SK-N-SH (cell line): ENCODE measurements around the gene PDS5B. TPM values are rescaled to one million over a fixed set of nuclear protein-coding genes. Genes with fewer than 3 reads are reported as not detected.

Experiments
- CTCF ChIA-PET: fragments of 300-600, 350-600 bp; formaldehyde crosslinking; extraction: SDS; loops from one replicate; lab custom pipeline; 2021; lab: Yijun Ruan, JAX
- POLR2A ChIA-PET: fragments of 350-600 bp; sonication (Branson Sonifier 250); formaldehyde crosslinking; extraction: SDS; loops from one replicate; lab custom pipeline; 2020; ENCODE audit warnings: antibody characterized with exemption, inconsistent platforms; lab: Yijun Ruan, JAX
- DNase-seq: peaks from one replicate; pipeline ENCODE4 v3.0.0; 2012
- H2AFZ ChIP-seq: fragments of 200-600 bp; sonication (generic); 2 replicates; pipeline ENCODE4 v1.8.1; 2016; ENCODE audit warnings: antibody characterized with exemption, mild to moderate bottlenecking, low read depth
- H3F3A ChIP-seq: fragments of 200-600 bp; sonication (generic); replicated peaks from 2 replicates; pipeline ENCODE3; 2016; ENCODE audit warnings: antibody characterized with exemption, mild to moderate bottlenecking; ENCODE audit not compliant: insufficient read depth
- H3K27ac ChIP-seq, 2 experiments: fragments of 200-500 bp in 1 of 2; fragments of 200-600 bp in 1 of 2; sonication (Bioruptor generic) in 1 of 2; sonication (generic), shearing (Covaris generic) in 1 of 2; 2 replicates each; pipeline versions ENCODE4 v1.5.1 to v1.6.1; 2014 to 2016; ENCODE audit warnings: low read depth in 2 of 2, inconsistent platforms in 1 of 2, low read length in 1 of 2, mild to moderate bottlenecking in 1 of 2, mixed read lengths in 1 of 2
- H3K27me3 ChIP-seq: fragments of 200-600 bp; sonication (generic), shearing (Covaris generic); 2 replicates; pipeline ENCODE4 v1.6.1; 2016; ENCODE audit warnings: mixed run types; ENCODE audit not compliant: insufficient read depth
- H3K36me3 ChIP-seq, 2 experiments: fragments of 200-500 bp in 1 of 2; fragments of 200-600 bp in 1 of 2; sonication (Bioruptor generic) in 1 of 2; sonication (generic) in 1 of 2; replicated peaks in 1 of 2; 2 replicates each; pipeline versions ENCODE3 to v1.5.1; 2014 to 2016; ENCODE audit warnings: low read length in 1 of 2, mild to moderate bottlenecking in 1 of 2; ENCODE audit not compliant: insufficient read depth in 2 of 2, control insufficient read depth in 1 of 2
- H3K4me1 ChIP-seq, 2 experiments: fragments of 200-500 bp in 1 of 2; fragments of 200-600 bp in 1 of 2; sonication (Bioruptor generic) in 1 of 2; sonication (generic), shearing (Covaris generic) in 1 of 2; 2 replicates each; pipeline versions ENCODE4 v1.5.1 to v1.6.1; 2014 to 2016; ENCODE audit warnings: low read depth in 1 of 2, low read length in 1 of 2, mixed run types in 1 of 2; ENCODE audit not compliant: insufficient read depth in 2 of 2, control insufficient read depth in 1 of 2
- H3K4me2 ChIP-seq: fragments of 200-600 bp; sonication (generic), shearing (Covaris generic); 2 replicates; pipeline ENCODE4 v1.6.1; 2017; ENCODE audit warnings: mixed run types
- H3K4me3 ChIP-seq, 2 experiments: fragments of 200-500 bp in 1 of 2; fragments of 200-600 bp in 1 of 2; sonication (Bioruptor generic) in 1 of 2; sonication (generic), shearing (Covaris generic) in 1 of 2; 2 replicates each; pipeline versions ENCODE4 v1.5.1 to v1.8.1; 2014 to 2016; ENCODE audit warnings: low read depth in 2 of 2, inconsistent platforms in 1 of 2, low read length in 1 of 2, mild to moderate bottlenecking in 1 of 2, mixed read lengths in 1 of 2, moderate library complexity in 1 of 2
- H3K79me2 ChIP-seq: fragments of 200-600 bp; sonication (generic); 2 replicates; pipeline ENCODE4 v1.8.1; 2017; ENCODE audit warnings: mild to moderate bottlenecking; ENCODE audit not compliant: insufficient read depth
- H3K9ac ChIP-seq: fragments of 200-600 bp; sonication (generic); 2 replicates; pipeline ENCODE4 v1.6.1; 2017; ENCODE audit warnings: mixed run types
- H3K9me2 ChIP-seq: fragments of 200-600 bp; sonication (generic); 2 replicates; pipeline ENCODE4 v1.6.1; 2017; ENCODE audit warnings: mixed run types
- H3K9me3 ChIP-seq: fragments of 200-600 bp; sonication (generic); 2 replicates; pipeline ENCODE4 v1.6.1; 2017; ENCODE audit warnings: mixed run types, mild to moderate bottlenecking, moderate library complexity
- H4K20me1 ChIP-seq: fragments of 200-600 bp; sonication (generic); 2 replicates; pipeline ENCODE4 v1.6.1; 2017; ENCODE audit warnings: mild to moderate bottlenecking, mixed run types; ENCODE audit not compliant: insufficient read depth
- CHD2 ChIP-seq: fragments of 150-350 bp; IDR thresholded peaks from 2 replicates; pipeline ENCODE4 v1.6.1; 2018; ENCODE audit warnings: low read length; ENCODE audit not compliant: partially characterized antibody
- CTCF ChIP-seq: fragments of 200-600 bp; sonication (generic); IDR thresholded peaks from 2 replicates; pipeline ENCODE4 v1.6.1; 2017; ENCODE audit warnings: antibody characterized with exemption, mild to moderate bottlenecking, moderate library complexity
- FOSL2 ChIP-seq: IDR thresholded peaks from 2 replicates; pipeline ENCODE4 v1.4.0; 2012; ENCODE audit warnings: low read depth, mild to moderate bottlenecking, moderate library complexity, borderline replicate concordance
- FOXM1 ChIP-seq: IDR thresholded peaks from 2 replicates; pipeline ENCODE4 v1.4.0; 2012; ENCODE audit warnings: low read depth, mild to moderate bottlenecking
- GABPA ChIP-seq: IDR thresholded peaks from 2 replicates; pipeline ENCODE4 v1.4.0; 2012; ENCODE audit warnings: low read depth, mild to moderate bottlenecking
- GATA2 ChIP-seq: sonication (generic); formaldehyde crosslinking; IDR thresholded peaks from 2 replicates; pipeline ENCODE4 v1.5.0; 2020; ENCODE audit warnings: mild to moderate bottlenecking, missing genetic modification reagents
- JUND ChIP-seq: IDR thresholded peaks from 2 replicates; pipeline ENCODE4 v1.4.0; 2012
- MEF2A ChIP-seq: IDR thresholded peaks from 2 replicates; pipeline ENCODE4 v1.4.0; 2012; ENCODE audit warnings: low read depth, borderline replicate concordance
- NRF1 ChIP-seq: IDR thresholded peaks from 2 replicates; pipeline ENCODE4 v1.6.1; 2012; ENCODE audit warnings: low read depth, mild to moderate bottlenecking, low read length
- POLR2AphosphoS5 ChIP-seq: IDR thresholded peaks from 2 replicates; pipeline ENCODE4 v1.6.1; 2012; ENCODE audit warnings: low read depth, low read length
- RAD21 ChIP-seq: IDR thresholded peaks from 2 replicates; pipeline ENCODE4 v1.6.1; 2012; ENCODE audit warnings: mild to moderate bottlenecking, low read length
- RCOR1 ChIP-seq: fragments of 150-350 bp; IDR thresholded peaks from 2 replicates; pipeline ENCODE4 v1.6.1; 2017; ENCODE audit warnings: antibody characterized with exemption, low read length
- REST ChIP-seq: IDR thresholded peaks from 2 replicates; pipeline ENCODE4 v1.6.1; 2012; ENCODE audit warnings: mild to moderate bottlenecking, low read depth, low read length, moderate library complexity
- RFX5 ChIP-seq: IDR thresholded peaks from 2 replicates; pipeline ENCODE4 v1.6.1; 2012; ENCODE audit warnings: mild to moderate bottlenecking, improper control_type of control experiment, low read length
- TAF1 ChIP-seq: IDR thresholded peaks from 2 replicates; pipeline ENCODE4 v1.6.1; 2012; ENCODE audit warnings: low read depth, mild to moderate bottlenecking, low read length, moderate library complexity, borderline replicate concordance
- USF1 ChIP-seq: IDR thresholded peaks from 2 replicates; pipeline ENCODE4 v1.4.0; 2012; ENCODE audit warnings: low read depth, borderline replicate concordance
- WGBS: methylation state at CpG from one replicate; pipeline ENCODE4 v1.1.6; 2017; ENCODE audit warnings: low lambda C conversion rate; 5-methylcytosine and 5-hydroxymethylcytosine counted together
- polyA plus RNA-seq, 3 experiments: library from polyadenylated mRNA; depleted of rRNA; stranded (reverse); fragments of >200 nt; gene quantifications; 2 replicates each; pipeline ENCODE4 v1.2.3, GENCODE V29; 2012
- TF ChIP-seq, protein P1 (sequence below): fragments of 150-350 bp; IDR thresholded peaks from 2 replicates; pipeline ENCODE4 v1.6.1; 2016; ENCODE audit warnings: mild to moderate bottlenecking, low read depth, low read length

Gene PDS5B
- polyA plus RNA-seq, 1 of the 3 experiments (the other 2 are of a cell fraction): 3.8 TPM

GRCh38 chr13:32674503-32674902, 88.3 kb downstream of the PDS5B start:
- H3K9me3 ChIP-seq: no peaks in the 10 kb centered on the region; the same call in 1 of the 2 replicates
- peaks cover 45 to 77% of the 10 kb centered on the region in 2 experiments for H3K36me3 ChIP-seq
- H3K9ac ChIP-seq: no peak overlapping the region
- H3K79me2 ChIP-seq: no peaks in the 10 kb centered on the region; the same call in 1 of the 2 replicates
- no peak for TF ChIP-seq NRF1
- no peak for TF ChIP-seq GABPA
- TF ChIP-seq JUND: no peak
- no peak for TF ChIP-seq RFX5
- no peak for TF ChIP-seq TAF1
- TF ChIP-seq REST: no peak
- TF ChIP-seq POLR2AphosphoS5: no peak
- no peak for TF ChIP-seq RAD21
- TF ChIP-seq, all 33 proteins: peak for 0
- POLR2A ChIA-PET: no interaction called here
- no peak overlapping the region for H3K4me3 ChIP-seq
- CTCF ChIA-PET: no interaction called here
- H3K27me3 ChIP-seq: no peaks in the 10 kb centered on the region
- H2AFZ ChIP-seq: no peak overlapping the region
- H3K4me2 ChIP-seq: no peak overlapping the region
- DNase-seq: no peak
- H3K9me2 ChIP-seq: no peaks in the 10 kb centered on the region
- no peak overlapping the region for H3K27ac ChIP-seq
- no peaks in the 10 kb centered on the region for H3K4me1 ChIP-seq
- 100% methylated on average over 2 of the region's 2 CpGs for WGBS
- H4K20me1 ChIP-seq: no peaks in the 10 kb centered on the region
- H3F3A ChIP-seq: peaks cover 11% of the 10 kb centered on the region

DNA sequence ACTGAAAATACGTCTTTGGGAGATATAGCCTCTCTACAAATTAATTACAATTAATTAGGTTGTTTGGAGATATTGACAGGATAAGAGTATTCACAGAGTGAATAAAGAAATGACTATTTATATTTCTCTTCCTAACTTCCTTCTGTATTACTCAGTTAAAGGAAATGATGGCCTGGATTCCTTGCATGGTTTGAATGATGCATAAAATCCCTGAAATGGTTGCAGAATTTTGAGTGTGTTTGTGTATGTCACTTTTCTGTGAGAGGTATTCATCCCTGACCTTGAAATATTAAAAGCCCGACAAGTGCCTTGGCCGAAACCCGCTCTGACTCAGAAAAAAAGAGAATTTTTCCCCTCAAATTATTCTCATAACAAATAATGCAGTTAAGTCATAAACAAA, 90.0 kb downstream of the PDS5B start:
- no peak for DNase-seq
- POLR2A ChIA-PET: no interaction called here
- Histone ChIP-seq H3K79me2 (no peaks in the 10 kb centered on the region), H3K9ac (no peak overlapping the region)
- WGBS: 92% methylated on average over 4 of the region's 4 CpGs
- TF ChIP-seq, protein P1, sequence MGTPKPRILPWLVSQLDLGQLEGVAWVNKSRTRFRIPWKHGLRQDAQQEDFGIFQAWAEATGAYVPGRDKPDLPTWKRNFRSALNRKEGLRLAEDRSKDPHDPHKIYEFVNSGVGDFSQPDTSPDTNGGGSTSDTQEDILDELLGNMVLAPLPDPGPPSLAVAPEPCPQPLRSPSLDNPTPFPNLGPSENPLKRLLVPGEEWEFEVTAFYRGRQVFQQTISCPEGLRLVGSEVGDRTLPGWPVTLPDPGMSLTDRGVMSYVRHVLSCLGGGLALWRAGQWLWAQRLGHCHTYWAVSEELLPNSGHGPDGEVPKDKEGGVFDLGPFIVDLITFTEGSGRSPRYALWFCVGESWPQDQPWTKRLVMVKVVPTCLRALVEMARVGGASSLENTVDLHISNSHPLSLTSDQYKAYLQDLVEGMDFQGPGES: no peak
- TF ChIP-seq FOXM1 (no peak), USF1 (no peak), CHD2 (no peak), GATA2 (CRISPR knock-in tag) (no peak), CTCF (no peak), FOSL2 (no peak), RCOR1 (no peak), MEF2A (no peak), POLR2AphosphoS5 (no peak)
- TF ChIP-seq, all 33 proteins: peak for 0
- Histone ChIP-seq H3K9me3 (no peaks in the 10 kb centered on the region; the same call in 1 of the 2 replicates), H3K9me2 (no peaks in the 10 kb centered on the region), H3F3A (peaks cover 11% of the 10 kb centered on the region), H2AFZ (no peak overlapping the region), H3K36me3 (peaks cover 43 to 76% of the 10 kb centered on the region in 2 experiments), H3K4me1 (no peaks in the 10 kb centered on the region), H3K27me3 (no peaks in the 10 kb centered on the region), H3K4me3 (no peak overlapping the region), H3K27ac (peak overlapping the region in 1 of 2 experiments; percentile 11; a peak in 1 of 4 replicates), H3K4me2 (no peak overlapping the region), H4K20me1 (no peaks in the 10 kb centered on the region)
- CTCF ChIA-PET: interaction anchor here (5.0 kb wide), 1 partner anchor 7 kb away, joined by 22 read pairs; no protein-coding TSS in a partner anchor
